NCI-H510A (cell line): Measurements from ENCODE around the gene ROPN1B.

Experiments used
- DNase-seq: peaks from one replicate; lab custom pipeline; 2025; lab: John Stamatoyannopoulos, UW

ROPN1B gene

DNA sequence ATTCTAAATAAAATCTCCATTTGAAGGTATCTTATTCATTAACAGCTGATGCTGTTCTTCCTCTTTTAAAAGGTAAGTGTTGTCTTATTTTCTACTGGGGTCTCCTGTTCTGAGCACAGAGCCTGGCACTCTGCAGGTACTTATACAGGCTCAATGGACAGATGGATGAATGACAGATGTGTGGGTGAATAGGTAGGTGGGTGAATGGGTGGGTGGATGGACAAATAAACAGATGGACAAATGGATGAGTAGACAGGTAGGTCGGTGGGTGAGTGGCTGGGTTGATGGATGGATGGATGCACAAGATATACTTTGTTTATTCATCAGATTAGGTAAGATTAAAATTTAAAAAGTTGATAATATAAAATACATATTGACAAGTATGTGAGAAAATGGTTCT, 61.5 kb downstream of the ROPN1B start:
- no peak for DNase-seq

DNA sequence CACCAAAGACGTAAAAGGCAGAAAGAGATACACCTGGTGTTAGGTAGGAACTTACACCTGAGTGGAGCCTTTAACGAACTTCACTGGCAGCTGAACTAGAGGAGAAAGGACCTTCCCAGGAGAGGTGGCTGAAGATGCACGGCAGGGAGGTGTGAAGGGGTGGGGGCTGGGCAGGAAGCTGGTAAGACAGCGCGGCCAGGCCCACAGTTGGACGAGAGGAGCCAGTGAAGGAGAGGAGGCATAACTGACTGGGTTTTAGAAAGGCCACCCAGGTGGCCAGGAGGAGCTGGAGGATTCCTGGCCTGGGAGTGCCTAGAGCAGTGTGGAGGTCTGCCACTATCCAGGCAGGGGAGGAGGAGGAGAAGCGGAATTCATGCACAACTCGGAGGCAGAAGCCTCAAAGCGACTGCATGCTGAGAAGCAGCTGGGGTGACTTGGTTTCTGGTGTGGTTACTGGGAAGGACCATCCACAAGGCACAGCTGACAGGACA, 63.0 kb downstream of the ROPN1B start:
- DNase-seq = no peak
